ENCODE data around the gene MPV17. TPM values are rescaled to one million over a fixed set of nuclear protein-coding genes. Genes with fewer than 3 reads are reported as not detected.

Gene MPV17
- total RNA-seq, 1 experiment from 2014 or later, result 51.5 TPM

DNA sequence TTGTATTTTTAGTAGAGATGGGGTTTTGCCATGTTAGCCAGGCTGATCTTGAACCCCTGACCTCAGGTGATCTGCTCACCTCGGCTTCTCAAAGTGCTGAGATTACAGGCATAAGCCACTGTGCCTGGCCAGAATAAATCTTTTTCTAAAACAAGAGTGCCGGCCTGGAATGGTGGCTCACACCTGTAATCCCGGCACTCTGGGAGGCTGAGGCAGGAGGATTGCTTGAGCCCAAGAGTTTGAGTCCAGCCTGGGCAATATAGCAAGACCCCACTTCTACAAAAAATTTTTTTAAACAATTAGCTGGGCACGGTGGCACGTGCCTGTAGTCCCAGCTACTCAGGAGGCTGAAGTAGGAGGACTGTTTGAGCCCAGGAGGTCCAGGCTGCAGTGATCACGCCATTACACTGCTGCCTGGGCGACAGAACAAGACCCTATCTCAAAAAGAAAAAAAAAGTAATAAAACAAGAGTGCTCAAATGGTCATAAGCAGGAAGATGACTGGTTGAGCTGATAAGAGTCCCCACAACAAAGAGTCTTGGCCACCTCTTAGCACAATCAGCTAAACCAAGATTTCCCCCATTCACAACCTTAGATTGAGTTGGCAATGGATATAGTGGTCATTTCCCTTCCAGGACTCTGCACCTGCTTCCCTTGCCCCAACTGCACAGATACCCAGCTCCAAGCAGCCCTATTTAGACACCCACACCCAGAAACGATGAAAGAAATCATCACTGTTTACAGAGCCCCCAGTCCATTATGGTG, 8.8 kb downstream of the MPV17 start (continued):
- TF ChIP-seq, protein P1, sequence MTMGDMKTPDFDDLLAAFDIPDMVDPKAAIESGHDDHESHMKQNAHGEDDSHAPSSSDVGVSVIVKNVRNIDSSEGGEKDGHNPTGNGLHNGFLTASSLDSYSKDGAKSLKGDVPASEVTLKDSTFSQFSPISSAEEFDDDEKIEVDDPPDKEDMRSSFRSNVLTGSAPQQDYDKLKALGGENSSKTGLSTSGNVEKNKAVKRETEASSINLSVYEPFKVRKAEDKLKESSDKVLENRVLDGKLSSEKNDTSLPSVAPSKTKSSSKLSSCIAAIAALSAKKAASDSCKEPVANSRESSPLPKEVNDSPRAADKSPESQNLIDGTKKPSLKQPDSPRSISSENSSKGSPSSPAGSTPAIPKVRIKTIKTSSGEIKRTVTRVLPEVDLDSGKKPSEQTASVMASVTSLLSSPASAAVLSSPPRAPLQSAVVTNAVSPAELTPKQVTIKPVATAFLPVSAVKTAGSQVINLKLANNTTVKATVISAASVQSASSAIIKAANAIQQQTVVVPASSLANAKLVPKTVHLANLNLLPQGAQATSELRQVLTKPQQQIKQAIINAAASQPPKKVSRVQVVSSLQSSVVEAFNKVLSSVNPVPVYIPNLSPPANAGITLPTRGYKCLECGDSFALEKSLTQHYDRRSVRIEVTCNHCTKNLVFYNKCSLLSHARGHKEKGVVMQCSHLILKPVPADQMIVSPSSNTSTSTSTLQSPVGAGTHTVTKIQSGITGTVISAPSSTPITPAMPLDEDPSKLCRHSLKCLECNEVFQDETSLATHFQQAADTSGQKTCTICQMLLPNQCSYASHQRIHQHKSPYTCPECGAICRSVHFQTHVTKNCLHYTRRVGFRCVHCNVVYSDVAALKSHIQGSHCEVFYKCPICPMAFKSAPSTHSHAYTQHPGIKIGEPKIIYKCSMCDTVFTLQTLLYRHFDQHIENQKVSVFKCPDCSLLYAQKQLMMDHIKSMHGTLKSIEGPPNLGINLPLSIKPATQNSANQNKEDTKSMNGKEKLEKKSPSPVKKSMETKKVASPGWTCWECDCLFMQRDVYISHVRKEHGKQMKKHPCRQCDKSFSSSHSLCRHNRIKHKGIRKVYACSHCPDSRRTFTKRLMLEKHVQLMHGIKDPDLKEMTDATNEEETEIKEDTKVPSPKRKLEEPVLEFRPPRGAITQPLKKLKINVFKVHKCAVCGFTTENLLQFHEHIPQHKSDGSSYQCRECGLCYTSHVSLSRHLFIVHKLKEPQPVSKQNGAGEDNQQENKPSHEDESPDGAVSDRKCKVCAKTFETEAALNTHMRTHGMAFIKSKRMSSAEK (CRISPR knock-in tag; IDR thresholded peaks at IDR 0.05; ENCODE audit: borderline replicate concordance), result no peak

DNA sequence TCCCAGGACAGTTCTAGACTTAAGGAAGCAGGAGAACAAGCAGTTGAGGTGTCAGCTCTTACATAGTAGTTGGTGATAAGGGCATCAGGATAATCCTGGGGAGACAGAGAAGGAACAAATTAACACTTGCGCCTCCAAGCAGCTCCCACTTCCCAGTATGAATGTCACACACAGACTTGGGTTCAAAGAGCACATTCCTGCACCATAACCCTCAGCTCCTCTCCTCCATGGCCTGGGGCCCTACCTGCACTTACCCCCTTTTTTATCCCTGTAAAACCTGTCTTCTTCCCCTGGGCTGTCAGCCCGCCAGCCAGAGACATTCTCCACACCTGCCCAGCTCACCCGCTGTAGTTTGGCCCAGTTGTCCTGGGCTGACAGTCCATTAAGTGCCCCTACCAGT, 10.7 kb downstream of the MPV17 start:
- no peak overlapping the region for H3K27ac Mint-ChIP-seq
- DNase-seq (ENCODE audit: low spot score) (no peak), ATAC-seq (no peak)
- peaks cover 24% of the 10 kb centered on the region for H3K27me3 Mint-ChIP-seq (ENCODE audit: low read depth)
- peaks cover 8% of the 10 kb centered on the region for H3K4me1 Mint-ChIP-seq
- no peak for TF ChIP-seq OVOL2 (CRISPR knock-in tag; IDR thresholded peaks at IDR 0.05; ENCODE audit: borderline replicate concordance)
- no peak for TF ChIP-seq ZNF121 (CRISPR knock-in tag; IDR thresholded peaks at IDR 0.05)
- TF ChIP-seq, protein P2, sequence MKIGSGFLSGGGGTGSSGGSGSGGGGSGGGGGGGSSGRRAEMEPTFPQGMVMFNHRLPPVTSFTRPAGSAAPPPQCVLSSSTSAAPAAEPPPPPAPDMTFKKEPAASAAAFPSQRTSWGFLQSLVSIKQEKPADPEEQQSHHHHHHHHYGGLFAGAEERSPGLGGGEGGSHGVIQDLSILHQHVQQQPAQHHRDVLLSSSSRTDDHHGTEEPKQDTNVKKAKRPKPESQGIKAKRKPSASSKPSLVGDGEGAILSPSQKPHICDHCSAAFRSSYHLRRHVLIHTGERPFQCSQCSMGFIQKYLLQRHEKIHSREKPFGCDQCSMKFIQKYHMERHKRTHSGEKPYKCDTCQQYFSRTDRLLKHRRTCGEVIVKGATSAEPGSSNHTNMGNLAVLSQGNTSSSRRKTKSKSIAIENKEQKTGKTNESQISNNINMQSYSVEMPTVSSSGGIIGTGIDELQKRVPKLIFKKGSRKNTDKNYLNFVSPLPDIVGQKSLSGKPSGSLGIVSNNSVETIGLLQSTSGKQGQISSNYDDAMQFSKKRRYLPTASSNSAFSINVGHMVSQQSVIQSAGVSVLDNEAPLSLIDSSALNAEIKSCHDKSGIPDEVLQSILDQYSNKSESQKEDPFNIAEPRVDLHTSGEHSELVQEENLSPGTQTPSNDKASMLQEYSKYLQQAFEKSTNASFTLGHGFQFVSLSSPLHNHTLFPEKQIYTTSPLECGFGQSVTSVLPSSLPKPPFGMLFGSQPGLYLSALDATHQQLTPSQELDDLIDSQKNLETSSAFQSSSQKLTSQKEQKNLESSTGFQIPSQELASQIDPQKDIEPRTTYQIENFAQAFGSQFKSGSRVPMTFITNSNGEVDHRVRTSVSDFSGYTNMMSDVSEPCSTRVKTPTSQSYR (CRISPR knock-in tag; IDR thresholded peaks at IDR 0.05), result no peak
- TF ChIP-seq, protein P3, sequence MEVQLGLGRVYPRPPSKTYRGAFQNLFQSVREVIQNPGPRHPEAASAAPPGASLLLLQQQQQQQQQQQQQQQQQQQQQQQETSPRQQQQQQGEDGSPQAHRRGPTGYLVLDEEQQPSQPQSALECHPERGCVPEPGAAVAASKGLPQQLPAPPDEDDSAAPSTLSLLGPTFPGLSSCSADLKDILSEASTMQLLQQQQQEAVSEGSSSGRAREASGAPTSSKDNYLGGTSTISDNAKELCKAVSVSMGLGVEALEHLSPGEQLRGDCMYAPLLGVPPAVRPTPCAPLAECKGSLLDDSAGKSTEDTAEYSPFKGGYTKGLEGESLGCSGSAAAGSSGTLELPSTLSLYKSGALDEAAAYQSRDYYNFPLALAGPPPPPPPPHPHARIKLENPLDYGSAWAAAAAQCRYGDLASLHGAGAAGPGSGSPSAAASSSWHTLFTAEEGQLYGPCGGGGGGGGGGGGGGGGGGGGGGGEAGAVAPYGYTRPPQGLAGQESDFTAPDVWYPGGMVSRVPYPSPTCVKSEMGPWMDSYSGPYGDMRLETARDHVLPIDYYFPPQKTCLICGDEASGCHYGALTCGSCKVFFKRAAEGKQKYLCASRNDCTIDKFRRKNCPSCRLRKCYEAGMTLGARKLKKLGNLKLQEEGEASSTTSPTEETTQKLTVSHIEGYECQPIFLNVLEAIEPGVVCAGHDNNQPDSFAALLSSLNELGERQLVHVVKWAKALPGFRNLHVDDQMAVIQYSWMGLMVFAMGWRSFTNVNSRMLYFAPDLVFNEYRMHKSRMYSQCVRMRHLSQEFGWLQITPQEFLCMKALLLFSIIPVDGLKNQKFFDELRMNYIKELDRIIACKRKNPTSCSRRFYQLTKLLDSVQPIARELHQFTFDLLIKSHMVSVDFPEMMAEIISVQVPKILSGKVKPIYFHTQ (CRISPR knock-in tag; IDR thresholded peaks at IDR 0.05), result no peak
- TF ChIP-seq CREB1 (CRISPR knock-in tag; IDR thresholded peaks at IDR 0.05), result no peak
- TF ChIP-seq, protein P4, sequence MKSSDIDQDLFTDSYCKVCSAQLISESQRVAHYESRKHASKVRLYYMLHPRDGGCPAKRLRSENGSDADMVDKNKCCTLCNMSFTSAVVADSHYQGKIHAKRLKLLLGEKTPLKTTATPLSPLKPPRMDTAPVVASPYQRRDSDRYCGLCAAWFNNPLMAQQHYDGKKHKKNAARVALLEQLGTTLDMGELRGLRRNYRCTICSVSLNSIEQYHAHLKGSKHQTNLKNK (CRISPR knock-in tag; IDR thresholded peaks at IDR 0.05), result no peak
- TF ChIP-seq, protein P5, sequence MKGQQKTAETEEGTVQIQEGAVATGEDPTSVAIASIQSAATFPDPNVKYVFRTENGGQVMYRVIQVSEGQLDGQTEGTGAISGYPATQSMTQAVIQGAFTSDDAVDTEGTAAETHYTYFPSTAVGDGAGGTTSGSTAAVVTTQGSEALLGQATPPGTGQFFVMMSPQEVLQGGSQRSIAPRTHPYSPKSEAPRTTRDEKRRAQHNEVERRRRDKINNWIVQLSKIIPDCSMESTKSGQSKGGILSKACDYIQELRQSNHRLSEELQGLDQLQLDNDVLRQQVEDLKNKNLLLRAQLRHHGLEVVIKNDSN (CRISPR knock-in tag; IDR thresholded peaks at IDR 0.05), result no peak
- TF ChIP-seq, protein P6, sequence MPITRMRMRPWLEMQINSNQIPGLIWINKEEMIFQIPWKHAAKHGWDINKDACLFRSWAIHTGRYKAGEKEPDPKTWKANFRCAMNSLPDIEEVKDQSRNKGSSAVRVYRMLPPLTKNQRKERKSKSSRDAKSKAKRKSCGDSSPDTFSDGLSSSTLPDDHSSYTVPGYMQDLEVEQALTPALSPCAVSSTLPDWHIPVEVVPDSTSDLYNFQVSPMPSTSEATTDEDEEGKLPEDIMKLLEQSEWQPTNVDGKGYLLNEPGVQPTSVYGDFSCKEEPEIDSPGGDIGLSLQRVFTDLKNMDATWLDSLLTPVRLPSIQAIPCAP (CRISPR knock-in tag; IDR thresholded peaks at IDR 0.05), result no peak
- TF ChIP-seq, protein P7, sequence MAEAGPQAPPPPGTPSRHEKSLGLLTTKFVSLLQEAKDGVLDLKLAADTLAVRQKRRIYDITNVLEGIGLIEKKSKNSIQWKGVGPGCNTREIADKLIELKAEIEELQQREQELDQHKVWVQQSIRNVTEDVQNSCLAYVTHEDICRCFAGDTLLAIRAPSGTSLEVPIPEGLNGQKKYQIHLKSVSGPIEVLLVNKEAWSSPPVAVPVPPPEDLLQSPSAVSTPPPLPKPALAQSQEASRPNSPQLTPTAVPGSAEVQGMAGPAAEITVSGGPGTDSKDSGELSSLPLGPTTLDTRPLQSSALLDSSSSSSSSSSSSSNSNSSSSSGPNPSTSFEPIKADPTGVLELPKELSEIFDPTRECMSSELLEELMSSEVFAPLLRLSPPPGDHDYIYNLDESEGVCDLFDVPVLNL (CRISPR knock-in tag; IDR thresholded peaks at IDR 0.05; ENCODE audit: borderline replicate concordance, low read depth), result no peak
- no peak for TF ChIP-seq MXD4 (CRISPR knock-in tag; IDR thresholded peaks at IDR 0.05; ENCODE audit: borderline replicate concordance)
- TF ChIP-seq KAT7 (CRISPR knock-in tag; IDR thresholded peaks at IDR 0.05; ENCODE audit: borderline replicate concordance), result no peak
- TF ChIP-seq ZNF423 (CRISPR knock-in tag; IDR thresholded peaks at IDR 0.05), result no peak
- no peak overlapping the region for H3K4me3 Mint-ChIP-seq
- ChIA-PET CTCF (interaction anchor here (0.6 to 1.6 kb wide), 3 partner anchors 9 to 20 kb away, joined by 3 to 8 read pairs (median 3); no protein-coding TSS in a partner anchor), POLR2A (interaction anchor here (1.3 kb wide), 1 partner anchor 11 kb away, joined by 3 read pairs; no protein-coding TSS in a partner anchor)
- H3K9me3 Mint-ChIP-seq, result no peaks in the 10 kb centered on the region
- H3K36me3 Mint-ChIP-seq, result peaks cover 6% of the 10 kb centered on the region
